DLD1 (cell line): ENCODE data around the gene MTREX.
"Not testable (repeated sequence)": the region's sequence is repeated elsewhere in the genome, so short reads cannot be mapped to it uniquely, and the experiment has no call there.

Source experiments
- in situ Hi-C: cut with HindIII; loops from 2 replicates; pipeline ENCODE4 v1.10.0; 2017; ENCODE audit warnings: low sequenced_read_pairs

Gene MTREX

DNA sequence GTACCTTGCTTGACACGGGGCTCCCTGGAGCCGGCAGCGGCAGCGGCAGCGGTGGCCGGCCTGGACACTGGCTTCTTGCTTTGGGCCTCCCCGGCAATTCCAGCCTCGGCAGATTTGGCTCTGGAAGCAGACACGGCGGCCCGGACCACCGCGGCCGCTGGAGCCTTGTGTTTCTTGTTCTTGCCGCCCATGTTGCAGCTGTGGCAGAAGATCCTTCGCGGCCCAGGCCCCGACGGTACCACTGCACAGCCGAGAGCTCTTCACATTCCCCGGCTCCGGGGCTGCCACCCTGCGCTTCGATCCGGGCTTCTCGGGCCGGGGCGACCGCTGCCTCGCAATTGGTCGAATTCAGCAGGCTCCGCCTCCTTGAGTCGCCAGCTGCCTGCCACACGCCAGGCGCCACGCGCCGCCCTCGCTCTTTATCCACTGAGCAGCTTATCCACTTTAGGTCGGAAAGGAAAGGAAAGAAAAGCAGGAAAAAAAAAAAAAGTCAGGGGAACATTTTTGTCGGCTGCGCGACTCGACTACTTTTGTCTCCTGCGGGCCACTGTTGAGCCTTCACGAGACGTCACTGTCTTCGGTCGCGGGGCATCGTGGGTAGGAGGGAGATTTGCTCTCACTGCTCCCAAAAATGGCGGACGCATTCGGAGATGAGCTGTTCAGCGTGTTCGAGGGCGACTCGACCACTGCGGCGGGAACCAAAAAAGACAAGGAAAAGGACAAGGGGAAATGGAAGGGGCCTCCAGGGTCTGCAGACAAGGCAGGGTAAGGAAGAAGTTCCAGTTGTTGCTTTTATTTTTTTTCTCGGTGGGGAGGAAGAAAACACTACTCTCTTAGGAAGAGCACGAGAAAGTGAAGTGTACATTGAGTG is at the start of gene MTREX, which contains the start of gene DHX29:
MTREX (plus strand) TSS at position 607 of the 871 bp plus-strand sequence; CDS start at position 632, 25 bp downstream.
DHX29 (minus strand) TSS at position 312 of the 871 bp plus-strand sequence; CDS start at position 191, 121 bp downstream.
- in situ Hi-C loops = no loop called here

DNA sequence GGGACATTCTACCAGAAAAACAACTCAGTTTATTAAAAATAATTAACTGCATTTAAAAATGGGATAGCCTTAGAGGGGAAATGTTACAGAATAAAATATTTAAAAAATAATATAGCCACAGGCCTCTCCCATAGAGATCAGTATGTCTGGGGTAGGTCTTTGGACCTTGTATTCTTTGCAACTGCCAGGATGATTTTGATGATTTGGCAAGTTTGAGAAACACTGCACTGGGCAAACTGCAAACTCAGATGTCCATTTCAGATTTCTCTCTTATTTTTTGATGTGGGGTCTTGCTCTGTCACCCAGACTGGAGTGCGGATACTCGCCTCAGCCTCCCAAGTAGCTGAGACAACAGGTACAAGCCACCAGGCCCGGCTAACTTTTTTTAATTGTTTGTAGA is 49.5 kb upstream of the MTREX start:
- in situ Hi-C loops = no loop called here

DNA sequence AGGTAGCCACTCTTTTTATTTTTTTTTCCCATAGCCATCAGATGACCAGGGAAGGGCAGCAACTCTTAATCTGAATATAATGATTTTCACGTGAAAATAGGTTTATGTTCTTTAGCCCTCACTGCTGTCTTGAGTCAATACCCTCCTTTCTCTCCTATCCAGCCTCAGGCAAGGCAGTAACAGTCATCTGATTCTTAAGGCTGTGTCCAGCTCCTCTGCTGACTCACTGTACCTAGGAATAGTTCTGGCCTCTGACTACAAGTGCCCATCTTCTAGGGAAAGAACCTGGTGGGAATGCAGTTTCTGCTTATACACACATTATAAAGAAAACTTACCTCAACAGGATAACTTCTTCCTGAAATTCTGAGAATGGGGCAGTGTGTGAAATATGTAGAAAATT is 31.0 kb upstream of the MTREX start:
- in situ Hi-C loops = no loop called here

DNA sequence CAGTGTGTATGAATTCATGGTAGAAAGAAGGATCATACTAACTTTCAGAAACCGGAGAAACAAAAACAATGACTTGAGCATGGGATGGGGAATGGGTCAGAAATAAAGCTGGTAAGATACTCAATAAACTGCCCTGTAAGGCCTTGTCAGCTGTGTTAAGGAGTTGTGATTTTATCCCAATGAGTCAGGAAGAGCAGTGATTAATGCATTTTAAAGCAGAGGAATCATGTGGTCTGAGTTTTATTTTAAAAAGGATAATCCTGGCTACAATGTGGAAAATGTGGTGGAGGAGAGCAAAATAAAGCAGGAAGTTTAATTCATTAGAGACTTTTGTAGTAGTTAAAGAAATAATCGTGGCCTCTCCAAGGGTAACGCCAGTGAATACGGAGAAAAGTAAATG is 29.0 kb upstream of the MTREX start:
- in situ Hi-C loops = no loop called here

DNA sequence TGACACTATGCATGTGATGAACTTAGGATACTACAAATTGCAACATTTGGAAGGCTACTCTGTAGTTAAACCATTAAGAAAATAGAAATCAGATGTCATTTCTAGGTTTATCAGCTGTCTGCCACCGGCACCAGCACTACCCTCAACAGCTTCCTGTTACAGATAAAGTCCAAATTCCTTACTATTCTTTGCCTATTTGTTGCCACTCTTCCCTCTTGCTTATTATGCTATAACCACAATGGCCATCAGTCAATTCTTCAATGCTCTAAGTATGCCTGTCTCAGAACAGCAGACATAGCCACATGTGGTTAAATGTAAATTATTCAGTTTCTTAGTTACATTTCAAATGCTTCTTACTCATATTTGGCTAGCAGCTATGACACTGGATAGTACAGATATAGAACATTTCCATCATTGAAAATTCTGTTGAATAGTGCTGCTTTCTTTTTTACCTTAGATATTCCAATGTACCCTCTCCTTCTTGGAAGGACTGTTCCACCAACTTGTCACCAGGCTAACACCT is 21.3 kb upstream of the MTREX start:
- in situ Hi-C loops = no loop called here

DNA sequence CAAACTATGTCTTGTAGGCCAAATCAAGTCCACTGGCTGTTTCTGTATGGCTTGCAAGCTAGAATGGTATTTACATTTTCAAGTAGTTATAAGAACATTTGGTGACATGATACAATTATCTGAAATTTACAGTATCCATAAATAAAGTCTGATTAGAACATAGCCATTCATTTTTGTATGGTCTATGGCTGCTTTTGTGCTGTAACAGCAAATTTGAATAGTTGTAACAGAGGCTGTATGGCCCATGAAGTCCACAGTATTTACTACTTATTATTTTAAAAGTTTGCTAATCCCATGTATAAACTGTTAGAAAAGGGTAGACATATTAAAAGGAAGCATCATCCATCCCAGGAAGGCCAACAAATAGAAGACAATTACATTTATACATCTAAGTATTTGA is 18.0 kb upstream of the MTREX start:
- in situ Hi-C loops = no loop called here

DNA sequence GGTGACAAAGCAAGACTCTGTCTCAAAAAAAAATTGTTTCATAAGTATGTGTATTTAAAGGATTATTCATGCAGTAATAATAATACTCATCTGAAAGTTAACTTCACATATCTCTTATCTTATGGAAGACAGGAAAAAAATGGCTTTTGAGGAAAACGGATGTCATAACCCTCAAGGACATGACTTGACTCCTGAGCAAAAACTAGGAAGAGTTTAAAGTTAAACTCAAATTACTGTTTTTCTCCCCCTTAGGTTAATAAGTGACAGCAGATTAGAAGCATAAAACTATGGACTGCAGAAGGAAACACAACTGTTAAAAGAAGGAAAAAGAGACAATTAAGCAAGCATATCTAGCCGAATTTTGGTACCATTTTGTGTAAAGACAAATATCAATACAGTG is 16.8 kb upstream of the MTREX start:
- in situ Hi-C loops = no loop called here

DNA sequence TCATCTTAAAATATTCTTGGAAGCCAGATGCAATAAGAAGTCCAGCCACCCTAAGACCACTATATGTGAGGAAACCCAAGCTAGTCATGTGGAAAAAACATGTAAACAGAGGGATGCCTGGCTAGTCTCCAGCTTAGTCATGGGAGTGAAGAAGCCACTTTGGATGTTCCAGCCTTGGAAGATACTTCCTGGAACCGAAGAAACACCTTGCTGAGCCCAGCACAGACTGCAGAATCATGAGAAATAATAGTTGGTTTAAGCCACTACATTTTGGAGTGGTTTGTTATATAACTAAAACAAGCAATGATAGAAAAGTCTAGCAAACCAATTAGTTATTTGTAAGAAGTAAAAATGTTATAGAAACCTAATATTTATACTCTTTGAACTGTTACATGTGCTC is 12.9 kb upstream of the MTREX start:
- in situ Hi-C loops = no loop called here

DNA sequence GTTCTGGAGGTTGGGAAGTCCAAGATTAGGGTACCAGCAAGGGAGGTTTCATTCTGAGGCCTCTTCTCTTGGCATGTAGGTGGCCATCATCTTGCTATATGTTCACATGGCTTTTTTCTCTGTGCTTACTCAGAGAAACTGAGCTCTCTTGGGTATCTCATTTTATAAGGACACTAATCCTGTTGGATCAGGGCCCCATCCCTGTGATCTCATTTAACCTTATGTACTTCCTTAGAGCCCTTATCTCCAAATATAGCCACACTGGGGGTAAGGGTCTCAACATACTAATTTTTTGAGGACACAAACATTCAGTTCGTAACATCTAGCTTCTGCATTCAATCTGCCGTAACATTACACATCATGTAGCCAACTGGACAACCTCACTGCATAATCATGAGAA is 6.9 kb upstream of the MTREX start:
- in situ Hi-C loops = no loop called here

DNA sequence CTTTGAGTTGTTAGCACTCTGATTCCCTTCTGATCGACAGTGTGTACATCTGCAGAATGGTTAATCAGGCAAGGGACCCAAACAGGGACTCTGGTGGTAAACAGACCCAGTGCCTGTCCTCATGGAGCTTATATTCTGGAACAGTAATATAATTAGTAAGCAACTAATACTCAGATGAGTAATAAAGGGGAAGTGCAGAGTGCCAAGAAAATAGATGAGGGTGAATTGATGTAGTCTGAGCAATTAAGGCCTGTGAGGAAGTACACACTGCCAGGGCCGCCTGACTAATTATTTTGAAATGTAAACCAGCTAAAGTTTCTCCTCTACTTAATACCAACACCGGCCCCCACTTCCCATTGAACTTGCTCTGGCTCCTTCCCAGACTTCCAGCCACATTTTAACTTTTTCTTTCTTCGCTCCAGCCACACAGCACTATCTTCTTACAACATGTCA is 4.5 kb upstream of the MTREX start:
- in situ Hi-C loops = no loop called here

DNA sequence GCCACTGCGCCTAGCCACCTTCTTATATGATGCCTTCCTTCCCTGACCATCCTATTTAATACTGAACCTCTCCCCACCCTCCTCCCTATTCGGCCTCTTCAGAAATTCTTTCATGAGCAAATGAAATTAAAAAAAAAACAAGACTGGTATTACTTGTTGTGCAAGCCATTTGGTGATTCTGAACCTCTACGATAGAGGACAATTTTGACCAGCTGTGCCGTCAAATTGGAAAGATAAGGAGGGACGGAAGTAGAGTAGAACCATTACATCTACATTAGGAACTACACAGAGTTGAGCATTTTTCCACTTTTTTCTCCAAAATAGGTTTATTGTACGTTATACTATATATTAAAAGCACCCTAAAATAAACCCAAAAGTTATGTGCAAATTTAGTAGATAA is 3.2 kb upstream of the MTREX start:
- in situ Hi-C loops = no loop called here

DNA sequence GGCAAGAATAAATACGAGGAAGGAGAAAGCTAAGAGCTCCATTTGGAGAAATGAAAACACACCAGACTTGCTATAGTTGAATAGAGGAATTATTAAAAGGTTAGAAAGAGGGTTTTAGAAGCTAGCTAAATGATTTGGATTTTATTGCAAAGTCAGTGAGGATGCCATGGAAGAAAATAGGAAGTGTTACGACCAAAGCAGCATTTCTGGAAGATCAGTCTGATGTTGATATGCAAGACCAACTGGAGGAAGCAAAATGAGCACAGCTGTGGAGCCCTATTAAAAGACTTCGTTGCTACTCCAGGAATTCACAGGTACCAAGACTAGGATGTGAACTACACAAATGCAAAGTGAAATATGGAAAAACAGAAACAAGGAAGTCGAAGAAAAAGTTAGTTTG is 2.4 kb upstream of the MTREX start:
- in situ Hi-C loops = no loop called here

DNA sequence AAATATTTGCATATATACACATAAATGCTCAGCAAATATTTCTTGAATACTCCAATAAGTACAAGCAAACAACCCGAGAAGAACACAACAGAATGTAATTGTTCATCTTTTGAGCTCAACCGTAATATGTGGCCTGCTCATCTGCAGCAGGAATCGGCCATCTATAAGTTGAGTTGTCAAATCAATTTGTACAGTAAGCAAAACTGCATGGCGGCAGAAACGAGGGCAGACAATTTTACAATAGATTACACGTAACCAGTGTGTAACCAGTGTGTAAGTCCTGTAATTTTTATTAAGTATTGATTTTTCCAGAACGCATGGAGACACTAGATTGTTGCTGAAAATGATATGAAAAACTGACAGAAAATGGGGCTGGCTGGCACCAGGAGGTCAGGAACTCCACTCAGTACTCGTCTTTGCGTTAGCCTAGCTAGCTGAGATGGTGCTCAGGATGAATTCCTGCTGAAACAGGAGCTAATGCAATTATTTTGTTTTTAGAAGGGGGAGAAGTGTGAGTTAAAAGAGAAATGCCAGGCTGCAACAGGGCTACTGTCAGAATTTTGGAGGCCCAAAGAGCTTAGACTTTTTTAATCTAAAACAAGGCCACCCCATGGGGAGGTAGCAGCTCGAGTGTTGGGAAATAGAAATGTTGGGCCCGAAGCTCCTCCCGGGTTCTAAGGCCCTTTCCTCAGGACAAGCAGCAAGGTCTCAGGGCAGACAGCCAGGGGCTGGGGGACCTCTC is 977 bp upstream of the MTREX start:
- in situ Hi-C loops = no loop called here

DNA sequence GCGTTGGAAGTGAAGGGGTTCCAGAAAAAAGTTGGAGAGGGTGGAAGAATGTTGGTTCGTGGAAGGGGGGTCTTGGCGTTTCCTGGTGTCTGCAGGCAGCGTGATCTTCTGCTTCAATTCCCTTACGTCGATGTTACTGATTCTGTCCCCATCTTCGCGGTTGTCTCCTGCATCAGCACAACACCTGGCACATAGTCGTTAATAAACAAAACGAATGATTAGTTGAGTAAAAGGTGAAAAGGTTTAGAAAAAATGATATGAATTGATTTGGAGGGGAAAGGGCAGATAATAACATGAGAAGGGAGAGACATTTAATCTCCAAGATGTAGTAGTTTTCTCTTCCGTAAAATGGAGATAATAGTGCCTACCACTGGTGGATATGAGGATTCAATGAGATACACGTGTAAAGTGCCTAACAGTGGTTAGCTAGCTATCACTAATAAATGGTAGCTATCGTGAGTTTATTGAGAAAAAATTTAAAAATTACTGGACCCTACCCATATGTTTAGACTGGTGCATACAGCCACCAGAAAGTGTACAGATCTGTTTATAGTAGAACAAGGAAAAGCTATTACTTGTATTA is 556 bp downstream of the MTREX start:
- in situ Hi-C loops = no loop called here

DNA sequence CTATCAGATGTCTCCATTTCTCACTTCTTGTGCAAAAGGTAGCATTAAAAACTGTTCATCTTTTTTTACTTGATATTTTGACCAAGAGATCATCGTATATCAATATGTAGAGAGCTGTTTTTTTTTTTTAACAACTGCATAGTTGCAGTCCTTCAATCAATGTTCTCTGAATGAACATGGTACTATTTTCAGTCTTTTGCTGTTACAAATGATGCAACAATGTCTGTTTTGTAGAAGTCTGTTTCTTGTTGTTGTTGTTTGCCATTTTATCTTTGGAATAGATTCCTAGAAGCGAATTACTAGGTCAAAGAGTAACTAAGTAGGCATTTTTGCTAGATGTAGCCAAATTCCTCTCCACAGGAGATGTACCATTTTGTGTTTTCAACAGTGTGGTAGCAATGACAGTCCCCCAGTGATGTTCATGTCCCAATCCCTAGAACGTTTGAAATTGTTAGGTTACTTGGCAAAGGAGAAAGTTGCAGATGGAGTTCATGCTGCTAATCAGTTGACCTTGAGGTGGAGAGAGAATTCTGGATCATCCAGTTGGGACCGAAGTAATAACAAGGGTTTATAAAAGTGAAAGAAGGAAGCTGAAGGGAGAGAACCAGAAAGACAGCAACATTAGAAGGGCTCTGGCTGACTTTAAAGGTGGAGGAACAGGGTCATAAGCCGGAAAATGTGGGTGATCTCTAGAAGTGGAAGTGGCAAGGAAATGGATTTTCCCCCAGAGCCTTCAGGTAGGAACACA is 6.3 kb downstream of the MTREX start:
- in situ Hi-C loops = no loop called here

DNA sequence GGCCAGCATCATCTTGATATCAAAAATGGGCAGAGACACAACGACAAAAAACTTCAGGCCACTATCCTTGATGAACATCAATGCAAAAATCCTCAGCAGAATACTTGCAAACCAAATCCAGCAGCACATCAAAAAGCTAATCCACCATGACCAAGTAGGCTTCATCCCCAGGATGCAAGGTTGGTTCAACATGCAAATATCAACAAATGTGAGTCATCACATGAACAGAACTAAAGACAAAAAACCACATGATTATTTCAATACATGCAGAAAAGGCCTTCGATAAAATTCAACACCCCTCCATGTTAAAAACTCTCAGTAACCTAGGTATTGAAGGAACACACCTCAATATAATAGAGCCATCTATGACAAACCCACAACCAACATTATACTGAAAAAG is 8.5 kb downstream of the MTREX start:
- in situ Hi-C loops = no loop called here

DNA sequence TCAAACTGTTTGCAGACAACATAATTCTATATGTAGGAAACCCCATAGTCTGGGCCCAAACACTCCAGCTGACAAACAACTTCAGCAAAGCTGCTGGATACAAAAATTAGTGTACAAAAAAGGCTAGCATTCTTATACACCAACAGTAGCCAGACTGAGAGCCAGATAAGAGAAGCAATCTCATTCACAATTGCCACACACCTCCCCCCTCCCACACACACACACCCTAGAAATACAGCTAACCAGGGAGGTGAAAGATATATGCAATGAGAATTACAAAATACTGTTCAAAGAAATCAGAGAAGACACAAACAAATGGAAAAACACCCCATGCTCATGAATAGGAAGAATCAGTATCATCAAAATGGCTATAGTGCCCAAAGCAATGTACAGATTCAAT is 9.0 kb downstream of the MTREX start:
- in situ Hi-C loops = no loop called here

DNA sequence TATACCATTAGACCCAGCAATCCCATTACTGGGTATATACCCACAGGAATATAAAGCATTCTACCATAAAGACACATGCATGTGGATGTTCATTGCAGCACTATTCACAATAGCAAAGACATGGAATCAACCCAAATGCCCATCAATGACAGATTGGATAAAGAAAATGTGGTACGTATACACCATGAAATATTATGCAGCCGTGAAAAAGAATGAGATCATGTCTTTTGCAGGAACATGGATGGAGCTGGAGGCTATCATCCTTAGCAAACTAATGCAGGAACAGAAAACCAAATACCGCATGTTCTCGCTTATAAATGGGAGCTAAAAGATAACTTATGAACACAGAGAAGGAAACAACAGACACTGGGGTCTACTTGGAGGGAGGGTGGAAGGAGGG is 10.4 kb downstream of the MTREX start:
- in situ Hi-C loops = not testable (repeated sequence)

DNA sequence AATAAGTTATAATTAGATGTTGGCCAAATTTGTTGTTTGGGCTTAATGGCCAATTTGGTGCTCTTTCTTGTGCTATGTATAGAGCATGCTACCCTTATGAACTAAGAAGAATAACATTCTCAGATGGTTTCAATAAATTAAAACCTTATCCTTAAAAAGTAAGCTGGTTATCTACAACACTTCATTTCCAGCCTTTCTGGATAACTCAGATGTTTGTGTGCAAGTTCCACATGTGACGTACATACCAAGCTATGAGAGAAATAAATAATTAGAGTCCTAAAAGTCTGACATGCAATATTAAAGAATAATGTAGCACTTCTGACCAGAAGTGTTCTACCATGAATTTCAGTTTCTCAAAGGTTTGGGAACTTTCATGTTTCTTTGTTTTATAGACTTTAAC is 11.7 kb downstream of the MTREX start:
- in situ Hi-C loops = no loop called here

DNA sequence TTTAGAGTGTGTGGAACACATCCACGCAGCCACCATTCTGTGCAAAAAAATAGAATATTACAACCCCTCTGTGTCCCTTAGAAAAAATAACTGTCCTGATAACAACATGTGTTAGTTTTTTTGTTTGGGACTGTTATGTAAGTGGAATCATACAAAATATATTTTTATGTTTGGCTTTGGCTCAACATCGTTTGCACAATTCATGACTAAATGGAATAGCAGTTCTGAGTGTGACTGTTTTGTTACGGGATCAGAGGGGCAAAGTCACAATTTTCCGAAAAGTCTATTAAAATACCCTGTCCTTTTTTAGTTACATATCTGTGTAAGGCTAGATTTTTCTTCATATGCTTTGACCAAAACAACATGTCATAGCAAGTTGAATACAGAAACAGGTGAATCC is 12.8 kb downstream of the MTREX start:
- in situ Hi-C loops = no loop called here

DNA sequence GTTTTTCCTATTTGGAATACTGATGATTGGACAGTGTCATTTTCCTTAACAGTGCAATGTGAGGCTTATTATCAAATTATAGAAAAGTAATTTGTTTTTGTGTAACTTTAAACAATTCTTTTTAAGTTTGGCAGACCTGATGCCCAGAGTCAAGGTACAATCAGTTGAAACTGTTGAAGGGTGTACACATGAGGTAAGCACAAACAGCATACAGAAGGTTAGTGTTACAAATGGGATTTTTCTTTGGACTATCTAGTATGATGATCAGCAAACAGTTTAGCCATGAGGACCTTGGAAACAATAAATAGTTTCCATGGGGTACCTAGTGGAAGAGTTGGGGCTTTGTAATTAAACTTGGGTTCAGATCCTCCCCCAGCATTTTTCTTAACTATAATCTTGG is 16.2 kb downstream of the MTREX start:
- in situ Hi-C loops = no loop called here
